ENCODE data around the gene ZNF605.
"Not testable (repeated sequence)": the region's sequence is repeated elsewhere in the genome, so short reads cannot be mapped to it uniquely, and the experiment has no call there.

Gene ZNF605

GRCh38 chr12:132956011-132956788, at the start of gene ZNF605:
TSS of gene ZNF605 (minus strand) at chr12:132956306. CDS start at chr12:132945635, 10,671 bp downstream.
- Histone ChIP-seq H3K4me3 (ENCODE audit: low read length) (peak within 1 kb of the TSS; percentile 97), H3K9me3 (ENCODE audit: control insufficient read depth, low read length) (peaks cover 8% of the 10 kb centered on the region), H3K27me3 (ENCODE audit: control insufficient read depth, insufficient read depth, low read length) (no peaks in the 10 kb centered on the region), H3K9ac (ENCODE audit: low read length) (peak within 1 kb of the TSS; percentile 84), H3K4me1 (ENCODE audit: control insufficient read depth, insufficient read depth, low read length) (peaks cover 13% of the 10 kb centered on the region), H3K36me3 (ENCODE audit: control insufficient read depth, insufficient read depth, low read length) (no peaks in the 10 kb centered on the region)

DNA sequence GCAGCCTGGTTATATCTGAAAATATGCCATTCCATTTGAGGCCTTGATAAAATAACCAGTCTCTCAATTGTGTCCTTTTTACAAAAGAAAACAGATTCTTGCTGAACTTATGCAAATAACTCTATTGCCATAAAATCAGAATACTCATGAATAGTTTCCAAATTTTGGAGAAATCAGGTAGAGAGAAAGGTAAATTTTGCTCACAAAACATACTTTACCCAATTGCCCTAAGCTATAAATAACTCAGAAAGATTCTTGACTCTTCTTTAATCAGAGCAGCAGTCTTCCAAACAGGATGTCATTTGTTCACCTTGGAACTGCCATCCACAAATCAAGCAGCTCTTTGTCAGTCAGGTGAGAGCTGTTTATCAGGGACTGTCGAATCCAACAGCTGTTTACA, 42.6 kb upstream of the ZNF605 start:
- H3K36me3 ChIP-seq (ENCODE audit: control insufficient read depth, insufficient read depth, low read length) = peaks cover 5% of the 10 kb centered on the region
- no peaks in the 10 kb centered on the region for H3K4me1 ChIP-seq (ENCODE audit: control insufficient read depth, insufficient read depth, low read length)
- H3K4me3 ChIP-seq (ENCODE audit: low read length) = no peak overlapping the region
- peaks cover 25% of the 10 kb centered on the region for H3K9me3 ChIP-seq (ENCODE audit: control insufficient read depth, low read length)
- no peak overlapping the region for H3K9ac ChIP-seq (ENCODE audit: low read length)
- no peaks in the 10 kb centered on the region for H3K27me3 ChIP-seq (ENCODE audit: control insufficient read depth, insufficient read depth, low read length)

GRCh38 chr12:132986885-132987225, 30.7 kb upstream of the ZNF605 start:
- Histone ChIP-seq H3K9ac (ENCODE audit: low read length) (peak overlapping the region; percentile 87), H3K9me3 (ENCODE audit: control insufficient read depth, low read length) (peaks cover 3% of the 10 kb centered on the region), H3K4me3 (ENCODE audit: low read length) (peak overlapping the region; percentile 97), H3K4me1 (ENCODE audit: control insufficient read depth, insufficient read depth, low read length) (peaks cover 7% of the 10 kb centered on the region), H3K27me3 (ENCODE audit: control insufficient read depth, insufficient read depth, low read length) (no peaks in the 10 kb centered on the region), H3K36me3 (ENCODE audit: control insufficient read depth, insufficient read depth, low read length) (no peaks in the 10 kb centered on the region)

DNA sequence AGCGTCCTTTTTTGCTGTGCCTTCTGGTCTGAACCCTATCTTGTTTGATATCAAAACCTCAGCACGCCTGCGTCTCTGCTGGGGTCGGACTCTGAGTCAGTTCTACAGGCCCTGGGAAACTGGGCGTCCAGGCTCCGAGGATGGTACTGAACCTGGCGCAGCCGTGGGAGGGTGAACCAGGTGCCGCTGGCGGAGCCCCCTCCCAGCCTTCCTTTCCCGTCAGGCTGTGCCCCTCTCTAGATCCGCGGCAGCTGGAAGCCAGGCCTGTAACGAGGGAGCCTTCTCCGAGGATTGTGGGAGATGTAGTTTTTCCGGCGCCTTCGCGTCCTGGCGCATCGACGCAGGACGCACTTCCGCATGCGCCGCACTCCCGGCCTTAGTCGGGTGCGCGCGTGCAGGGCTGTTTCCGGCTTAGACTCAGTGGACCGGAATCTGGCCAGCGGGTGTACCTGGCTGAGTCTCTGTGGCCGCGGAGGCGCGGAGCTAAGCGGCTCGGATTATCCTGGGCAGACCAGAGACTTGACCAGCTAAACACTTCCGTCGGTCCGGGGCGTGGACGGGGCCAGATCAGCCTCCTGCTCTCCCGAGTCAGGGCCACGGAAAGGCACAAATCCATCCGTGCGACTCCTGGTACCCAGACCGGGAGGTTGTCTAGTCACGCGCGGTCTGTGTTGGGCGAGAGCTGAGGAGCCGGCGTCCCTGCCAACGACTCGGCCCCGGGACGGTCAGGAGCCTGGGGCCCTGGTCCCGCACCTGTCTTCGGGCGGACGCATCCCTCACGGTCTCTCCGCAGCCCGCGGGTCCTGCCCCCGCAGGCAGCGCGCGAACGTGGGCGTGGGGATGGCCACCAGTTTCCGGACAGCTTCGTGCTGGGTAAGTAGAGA, 30.1 kb upstream of the ZNF605 start, which contains the start of gene ZNF26:
ZNF26 (plus strand) TSS at position 367 of the 884 bp plus-strand sequence; CDS start at position 841, 474 bp downstream.
- H3K4me1 ChIP-seq (ENCODE audit: control insufficient read depth, insufficient read depth, low read length) = peaks cover 7% of the 10 kb centered on the region
- no peaks in the 10 kb centered on the region for H3K27me3 ChIP-seq (ENCODE audit: control insufficient read depth, insufficient read depth, low read length)
- no peaks in the 10 kb centered on the region for H3K36me3 ChIP-seq (ENCODE audit: control insufficient read depth, insufficient read depth, low read length)
- H3K9ac ChIP-seq (ENCODE audit: low read length) = peak within 1 kb of the TSS; percentile 87
- H3K9me3 ChIP-seq (ENCODE audit: control insufficient read depth, low read length) = peaks cover 3% of the 10 kb centered on the region
- H3K4me3 ChIP-seq (ENCODE audit: low read length) = peak within 1 kb of the TSS; percentile 97

GRCh38 chr12:132976870-132977269, 20.8 kb upstream of the ZNF605 start:
- H3K9me3 ChIP-seq (ENCODE audit: control insufficient read depth, low read length); H3K27me3 ChIP-seq (ENCODE audit: control insufficient read depth, insufficient read depth, low read length); H3K36me3 ChIP-seq (ENCODE audit: control insufficient read depth, insufficient read depth, low read length); H3K4me1 ChIP-seq (ENCODE audit: control insufficient read depth, insufficient read depth, low read length); H3K4me3 ChIP-seq (ENCODE audit: low read length); H3K9ac ChIP-seq (ENCODE audit: low read length): not testable (repeated sequence)

GRCh38 chr12:132972374-132972773, 16.3 kb upstream of the ZNF605 start:
- Histone ChIP-seq H3K9me3 (ENCODE audit: control insufficient read depth, low read length) (no peaks in the 10 kb centered on the region), H3K27me3 (ENCODE audit: control insufficient read depth, insufficient read depth, low read length) (no peaks in the 10 kb centered on the region)

GRCh38 chr12:132967736-132968135, 11.6 kb upstream of the ZNF605 start:
- Histone ChIP-seq H3K27me3 (ENCODE audit: control insufficient read depth, insufficient read depth, low read length) (no peaks in the 10 kb centered on the region), H3K4me3 (ENCODE audit: low read length) (no peak overlapping the region), H3K36me3 (ENCODE audit: control insufficient read depth, insufficient read depth, low read length) (no peaks in the 10 kb centered on the region), H3K9me3 (ENCODE audit: control insufficient read depth, low read length) (no peaks in the 10 kb centered on the region), H3K4me1 (ENCODE audit: control insufficient read depth, insufficient read depth, low read length) (no peaks in the 10 kb centered on the region), H3K9ac (ENCODE audit: low read length) (no peak overlapping the region)

More at GRCh38 chr12:132972374-132972773, 16.3 kb upstream of the ZNF605 start:
- Histone ChIP-seq H3K36me3 (ENCODE audit: control insufficient read depth, insufficient read depth, low read length) (no peaks in the 10 kb centered on the region), H3K4me1 (ENCODE audit: control insufficient read depth, insufficient read depth, low read length) (no peaks in the 10 kb centered on the region), H3K4me3 (ENCODE audit: low read length) (no peak overlapping the region), H3K9ac (ENCODE audit: low read length) (no peak overlapping the region)

DNA sequence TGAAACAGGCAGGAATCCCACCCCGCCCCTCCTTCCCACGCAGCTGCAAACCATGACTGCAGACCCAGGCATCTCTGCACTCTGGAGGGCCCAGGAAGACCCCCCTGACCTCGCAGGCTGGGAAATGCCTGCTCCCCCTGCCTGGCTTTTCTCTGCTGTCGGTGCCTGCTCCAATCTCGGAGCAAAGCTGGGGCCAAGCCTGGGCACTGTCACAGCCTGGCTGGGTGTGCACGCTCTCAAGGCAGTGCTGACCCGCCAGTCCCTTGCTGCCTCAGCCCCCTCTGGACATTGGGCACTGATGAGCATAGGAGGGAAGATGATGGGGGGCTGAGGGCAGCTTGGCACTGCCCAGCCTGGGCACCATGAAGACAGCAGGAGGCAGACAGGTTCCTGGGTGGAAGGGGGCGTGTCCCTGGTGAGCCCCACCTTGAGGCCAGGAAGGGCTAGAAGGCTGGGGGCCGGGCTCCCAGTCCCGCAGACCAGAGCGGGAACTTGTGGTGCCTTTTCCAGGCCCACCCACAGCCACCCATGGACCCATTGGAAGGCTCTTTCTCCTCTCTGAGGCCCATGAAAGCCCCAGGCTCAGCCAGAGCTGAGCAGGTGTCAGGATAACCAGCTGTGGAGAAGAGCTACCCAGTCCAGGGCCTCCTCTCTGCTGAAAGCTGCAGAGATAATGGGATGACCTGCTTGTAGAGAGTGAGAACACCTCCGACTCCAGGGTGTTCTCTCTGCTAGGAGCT, 10.7 kb upstream of the ZNF605 start:
- H3K36me3 ChIP-seq (ENCODE audit: control insufficient read depth, insufficient read depth, low read length) = no peaks in the 10 kb centered on the region
- H3K9me3 ChIP-seq (ENCODE audit: control insufficient read depth, low read length) = no peaks in the 10 kb centered on the region
- no peaks in the 10 kb centered on the region for H3K4me1 ChIP-seq (ENCODE audit: control insufficient read depth, insufficient read depth, low read length)
- H3K9ac ChIP-seq (ENCODE audit: low read length) = no peak overlapping the region
- no peak overlapping the region for H3K4me3 ChIP-seq (ENCODE audit: low read length)
- H3K27me3 ChIP-seq (ENCODE audit: control insufficient read depth, insufficient read depth, low read length) = no peaks in the 10 kb centered on the region

DNA sequence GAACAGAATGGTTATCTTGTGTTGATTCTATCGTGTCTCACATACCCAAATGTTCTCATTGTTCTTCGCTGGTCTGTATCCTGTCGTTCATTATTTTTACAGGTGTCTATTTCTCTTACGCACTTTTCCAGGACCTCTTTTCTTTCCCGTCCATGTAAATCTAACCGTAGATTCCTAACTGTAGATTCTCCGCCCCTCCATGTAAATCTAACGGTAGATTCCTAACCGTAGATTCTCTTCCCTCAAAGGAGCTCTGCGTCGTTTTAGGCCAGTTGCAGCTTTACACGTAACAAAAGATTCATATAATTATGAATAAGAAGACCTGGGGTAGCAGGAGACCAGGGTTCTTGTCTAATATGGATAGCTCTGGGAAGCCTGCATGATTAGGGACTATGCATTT, 9.7 kb upstream of the ZNF605 start:
- H3K4me1 ChIP-seq (ENCODE audit: control insufficient read depth, insufficient read depth, low read length) = no peaks in the 10 kb centered on the region
- H3K36me3 ChIP-seq (ENCODE audit: control insufficient read depth, insufficient read depth, low read length) = no peaks in the 10 kb centered on the region
- no peak overlapping the region for H3K9ac ChIP-seq (ENCODE audit: low read length)
- H3K4me3 ChIP-seq (ENCODE audit: low read length) = no peak overlapping the region
- H3K9me3 ChIP-seq (ENCODE audit: control insufficient read depth, low read length) = no peaks in the 10 kb centered on the region
- no peaks in the 10 kb centered on the region for H3K27me3 ChIP-seq (ENCODE audit: control insufficient read depth, insufficient read depth, low read length)

GRCh38 chr12:132963947-132964346, 7.8 kb upstream of the ZNF605 start:
- not testable (repeated sequence) for H3K27me3 ChIP-seq (ENCODE audit: control insufficient read depth, insufficient read depth, low read length); H3K4me3 ChIP-seq (ENCODE audit: low read length); H3K4me1 ChIP-seq (ENCODE audit: control insufficient read depth, insufficient read depth, low read length); H3K36me3 ChIP-seq (ENCODE audit: control insufficient read depth, insufficient read depth, low read length); H3K9me3 ChIP-seq (ENCODE audit: control insufficient read depth, low read length); H3K9ac ChIP-seq (ENCODE audit: low read length)

DNA sequence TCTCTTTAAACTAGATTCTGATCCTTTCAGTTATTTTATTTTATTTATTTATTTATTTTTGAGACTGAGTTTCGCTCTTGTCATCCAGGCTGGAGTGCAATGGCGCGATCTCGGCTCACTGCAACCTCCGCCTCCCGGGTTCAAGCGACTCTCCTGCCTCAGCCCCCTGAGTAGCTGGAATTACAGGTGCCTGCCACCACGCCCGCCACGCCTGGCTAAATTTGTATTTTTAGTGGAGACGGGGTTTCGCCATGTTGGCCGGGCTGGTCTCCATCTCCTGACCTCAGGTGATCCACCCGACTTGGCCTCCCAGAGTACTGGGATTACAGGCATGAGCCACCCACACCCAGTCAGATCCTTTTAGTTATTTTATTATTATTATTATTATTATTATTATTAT, 5.7 kb upstream of the ZNF605 start:
- not testable (repeated sequence) for H3K27me3 ChIP-seq (ENCODE audit: control insufficient read depth, insufficient read depth, low read length); H3K9me3 ChIP-seq (ENCODE audit: control insufficient read depth, low read length); H3K9ac ChIP-seq (ENCODE audit: low read length); H3K36me3 ChIP-seq (ENCODE audit: control insufficient read depth, insufficient read depth, low read length); H3K4me1 ChIP-seq (ENCODE audit: control insufficient read depth, insufficient read depth, low read length); H3K4me3 ChIP-seq (ENCODE audit: low read length)
